ENCODE data around the gene SUGT1. TPM values are rescaled to one million over a fixed set of nuclear protein-coding genes. Genes with fewer than 3 reads are reported as not detected.

The SUGT1 gene
- total RNA-seq, 1 experiment from 2014 or later: 132 TPM

DNA sequence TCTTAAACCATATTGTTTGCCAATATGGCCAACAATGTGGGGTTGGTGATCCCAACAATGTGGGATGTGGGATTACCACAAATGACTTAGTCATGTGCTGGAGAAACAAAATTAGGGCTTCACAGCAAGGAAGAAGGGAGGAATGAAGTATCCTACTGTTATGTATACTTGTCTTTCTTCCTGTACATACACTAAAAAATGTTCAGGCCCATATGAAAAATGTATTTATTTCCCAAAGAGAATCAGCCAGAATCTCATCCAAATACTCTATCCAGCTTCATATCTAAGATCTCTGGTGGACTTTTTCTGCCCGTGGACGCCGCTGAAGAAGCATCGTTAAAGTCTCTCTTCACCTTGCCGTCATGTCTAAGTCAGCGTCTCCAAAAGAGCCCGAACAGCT is 10.5 kb upstream of the SUGT1 start, which contains the start of gene HNRNPA1L2:
TSS of gene HNRNPA1L2 (plus strand) at position 301 of the 400 bp plus-strand sequence. CDS start at position 363, 62 bp downstream.
- POLR2A ChIA-PET (ENCODE audit: low non-redundant PET): no interaction called here
- no TSS peak for BruUV-seq (replicated peaks)
- no peak for DNase-seq (ENCODE audit: low spot score)

GRCh38 chr13:52644108-52644507 is 8.5 kb upstream of the SUGT1 start:
- no TSS peak for BruUV-seq (replicated peaks)
- no peaks in the 10 kb centered on the region for H3K4me1 ChIP-seq (ENCODE audit: insufficient read depth, low read length, poor library complexity, severe bottlenecking)
- peaks cover 1% of the 10 kb centered on the region for H3K36me3 ChIP-seq (ENCODE audit: insufficient read depth, low read length, poor library complexity, severe bottlenecking)
- ChIA-PET CTCF (no interaction called here), POLR2A (ENCODE audit: low non-redundant PET) (no interaction called here)
- no peaks in the 10 kb centered on the region for H3K9me3 ChIP-seq (ENCODE audit: low read depth, low read length, poor library complexity, severe bottlenecking)
- DNase-seq (ENCODE audit: low spot score): no peak
- H3K27ac ChIP-seq (ENCODE audit: low read depth, low read length, poor library complexity, severe bottlenecking): no peak overlapping the region
- no peaks in the 10 kb centered on the region for H3K27me3 ChIP-seq (replicated peaks; ENCODE audit: insufficient read depth, low read depth, low read length, poor library complexity)
- intact Hi-C loops (cut with micrococcal nuclease; ENCODE audit: unreplicated experiment): no loop called here
- TF ChIP-seq, protein P1, sequence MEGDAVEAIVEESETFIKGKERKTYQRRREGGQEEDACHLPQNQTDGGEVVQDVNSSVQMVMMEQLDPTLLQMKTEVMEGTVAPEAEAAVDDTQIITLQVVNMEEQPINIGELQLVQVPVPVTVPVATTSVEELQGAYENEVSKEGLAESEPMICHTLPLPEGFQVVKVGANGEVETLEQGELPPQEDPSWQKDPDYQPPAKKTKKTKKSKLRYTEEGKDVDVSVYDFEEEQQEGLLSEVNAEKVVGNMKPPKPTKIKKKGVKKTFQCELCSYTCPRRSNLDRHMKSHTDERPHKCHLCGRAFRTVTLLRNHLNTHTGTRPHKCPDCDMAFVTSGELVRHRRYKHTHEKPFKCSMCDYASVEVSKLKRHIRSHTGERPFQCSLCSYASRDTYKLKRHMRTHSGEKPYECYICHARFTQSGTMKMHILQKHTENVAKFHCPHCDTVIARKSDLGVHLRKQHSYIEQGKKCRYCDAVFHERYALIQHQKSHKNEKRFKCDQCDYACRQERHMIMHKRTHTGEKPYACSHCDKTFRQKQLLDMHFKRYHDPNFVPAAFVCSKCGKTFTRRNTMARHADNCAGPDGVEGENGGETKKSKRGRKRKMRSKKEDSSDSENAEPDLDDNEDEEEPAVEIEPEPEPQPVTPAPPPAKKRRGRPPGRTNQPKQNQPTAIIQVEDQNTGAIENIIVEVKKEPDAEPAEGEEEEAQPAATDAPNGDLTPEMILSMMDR (conservative IDR thresholded peaks at IDR 0.05; ENCODE audit: low read depth, low read length): no peak
- no peak for TF ChIP-seq EZH2 (IDR thresholded peaks at IDR 0.05; ENCODE audit: borderline replicate concordance, low read depth, low read length, poor library complexity, severe bottlenecking)
- H3K4me3 ChIP-seq (ENCODE audit: low read depth, low read length, poor library complexity, severe bottlenecking): no peak overlapping the region

More for the DNA sequence above, 10.5 kb upstream of the SUGT1 start, which contains the start of gene HNRNPA1L2:
- TF ChIP-seq, protein P1 (conservative IDR thresholded peaks at IDR 0.05; ENCODE audit: low read depth, low read length): no peak
- TF ChIP-seq EZH2 (IDR thresholded peaks at IDR 0.05; ENCODE audit: borderline replicate concordance, low read depth, low read length, poor library complexity, severe bottlenecking): no peak
- CTCF ChIA-PET: no interaction called here
- intact Hi-C loops (cut with micrococcal nuclease; ENCODE audit: unreplicated experiment): no loop called here
- Histone ChIP-seq H3K36me3 (ENCODE audit: insufficient read depth, low read length, poor library complexity, severe bottlenecking) (no peaks in the 10 kb centered on the region), H3K27ac (ENCODE audit: low read depth, low read length, poor library complexity, severe bottlenecking) (no peak within 1 kb of the TSS), H3K27me3 (replicated peaks; ENCODE audit: insufficient read depth, low read depth, low read length, poor library complexity) (no peaks in the 10 kb centered on the region), H3K9me3 (ENCODE audit: low read depth, low read length, poor library complexity, severe bottlenecking) (no peaks in the 10 kb centered on the region), H3K4me3 (ENCODE audit: low read depth, low read length, poor library complexity, severe bottlenecking) (no peak within 1 kb of the TSS), H3K4me1 (ENCODE audit: insufficient read depth, low read length, poor library complexity, severe bottlenecking) (no peaks in the 10 kb centered on the region)

- POLR2A ChIA-PET (ENCODE audit: low non-redundant PET): no interaction called here
- H3K4me3 ChIP-seq (ENCODE audit: low read depth, low read length, poor library complexity, severe bottlenecking): no peak overlapping the region
- BruUV-seq (replicated peaks): no TSS peak
- TF ChIP-seq EZH2 (IDR thresholded peaks at IDR 0.05; ENCODE audit: borderline replicate concordance, low read depth, low read length, poor library complexity, severe bottlenecking): no peak
- TF ChIP-seq, protein P1 (conservative IDR thresholded peaks at IDR 0.05; ENCODE audit: low read depth, low read length): no peak
- no peak for DNase-seq (ENCODE audit: low spot score)
- intact Hi-C loops (cut with micrococcal nuclease; ENCODE audit: unreplicated experiment): no loop called here
- no peaks in the 10 kb centered on the region for H3K9me3 ChIP-seq (ENCODE audit: low read depth, low read length, poor library complexity, severe bottlenecking)
- CTCF ChIA-PET: no interaction called here
- H3K4me1 ChIP-seq (ENCODE audit: insufficient read depth, low read length, poor library complexity, severe bottlenecking): no peaks in the 10 kb centered on the region
- peaks cover 16% of the 10 kb centered on the region for H3K36me3 ChIP-seq (ENCODE audit: insufficient read depth, low read length, poor library complexity, severe bottlenecking)
- no peaks in the 10 kb centered on the region for H3K27me3 ChIP-seq (replicated peaks; ENCODE audit: insufficient read depth, low read depth, low read length, poor library complexity)
- no peak overlapping the region for H3K27ac ChIP-seq (ENCODE audit: low read depth, low read length, poor library complexity, severe bottlenecking)
These were observed 5.7 kb upstream of the SUGT1 start for GRCh38 chr13:52646967-52647366.
